HG03439 (cell line): ENCODE measurements around the gene MUL1.

Source experiments
- ATAC-seq: cut with Tn5 transposase; IDR thresholded peaks from one replicate; pipeline ENCODE4 v1.9.1; 2021; ENCODE audit warnings: mild to moderate bottlenecking, moderate library complexity; ENCODE audit not compliant: unreplicated experiment

Gene MUL1

DNA sequence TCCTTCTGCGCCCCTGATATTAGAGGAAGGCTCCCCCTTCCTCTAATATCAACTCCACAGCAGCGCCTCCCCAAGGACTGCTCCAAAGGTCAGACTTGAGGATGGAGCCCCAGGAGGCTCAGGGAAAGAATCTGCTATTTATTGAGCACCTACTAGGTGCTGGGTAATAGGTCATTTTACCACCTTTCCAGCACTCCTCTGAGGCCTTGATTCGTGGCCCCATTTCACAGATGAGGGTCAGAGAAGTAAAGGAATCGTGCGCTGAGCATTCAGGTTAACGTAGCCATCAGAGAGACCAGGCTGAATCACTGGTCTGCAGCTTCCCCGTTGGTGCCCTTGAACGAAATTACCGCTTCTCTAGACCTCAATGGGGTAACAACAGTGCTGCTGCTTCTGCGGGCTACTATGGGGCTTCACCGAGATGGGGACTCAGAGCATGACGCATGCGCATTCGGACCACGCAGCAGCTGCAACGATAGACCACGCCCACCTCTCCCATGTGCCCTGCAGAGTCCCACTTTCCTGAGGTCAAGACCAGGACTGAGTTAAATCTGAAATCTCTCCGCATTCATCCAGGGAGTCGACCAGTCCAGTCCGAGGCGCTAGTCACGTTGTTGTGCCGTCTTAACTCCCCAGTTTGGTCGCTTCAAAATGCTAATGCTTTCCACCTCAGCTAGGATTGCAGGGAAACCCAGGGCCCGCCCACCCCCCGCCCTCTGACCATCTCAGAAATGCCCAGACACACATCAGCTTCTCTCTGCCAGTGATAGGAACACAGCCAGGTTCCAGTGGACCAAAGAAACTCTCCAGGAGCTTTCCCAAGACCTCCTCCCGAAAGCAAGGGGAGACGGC, 34.9 kb downstream of the MUL1 start:
- no peak for ATAC-seq

DNA sequence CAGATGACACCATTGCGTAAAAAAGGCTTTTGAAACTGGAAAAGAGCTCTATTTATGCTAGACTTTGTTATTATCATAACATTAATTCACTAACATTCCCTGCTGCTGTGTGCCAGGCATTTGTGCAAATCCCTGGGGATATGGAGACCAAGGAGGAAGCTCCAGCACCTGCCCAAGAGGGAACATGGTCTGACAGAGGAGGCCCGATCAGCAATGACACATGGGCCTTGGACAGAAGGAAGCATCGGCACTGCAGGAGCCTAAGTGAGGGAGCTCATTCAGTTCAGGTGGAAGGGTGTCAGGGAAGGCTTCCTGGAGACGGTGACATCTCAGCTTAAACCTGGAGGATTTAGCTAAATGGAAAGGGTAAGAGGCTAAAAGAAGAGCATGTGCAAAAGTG, 35.8 kb downstream of the MUL1 start:
- no peak for ATAC-seq

DNA sequence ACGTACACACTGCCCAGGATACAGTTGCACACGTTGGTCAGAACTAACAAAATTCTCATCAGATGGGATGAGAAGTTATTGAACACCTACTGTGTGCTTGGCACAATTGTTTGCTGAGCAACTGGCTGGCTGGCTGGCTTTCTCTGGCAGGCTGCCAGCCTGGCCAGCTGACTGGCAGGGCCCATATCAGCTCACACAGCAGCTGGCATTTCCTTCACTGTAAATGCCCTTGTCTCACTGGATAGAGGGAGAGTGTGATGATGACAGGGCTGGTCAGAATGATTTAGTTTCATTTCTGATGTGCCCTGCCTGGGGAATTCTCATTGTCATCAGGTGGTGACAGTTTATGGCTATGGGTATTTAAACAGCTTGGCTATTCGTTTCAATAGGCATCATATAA, 37.8 kb downstream of the MUL1 start:
- ATAC-seq, result no peak

DNA sequence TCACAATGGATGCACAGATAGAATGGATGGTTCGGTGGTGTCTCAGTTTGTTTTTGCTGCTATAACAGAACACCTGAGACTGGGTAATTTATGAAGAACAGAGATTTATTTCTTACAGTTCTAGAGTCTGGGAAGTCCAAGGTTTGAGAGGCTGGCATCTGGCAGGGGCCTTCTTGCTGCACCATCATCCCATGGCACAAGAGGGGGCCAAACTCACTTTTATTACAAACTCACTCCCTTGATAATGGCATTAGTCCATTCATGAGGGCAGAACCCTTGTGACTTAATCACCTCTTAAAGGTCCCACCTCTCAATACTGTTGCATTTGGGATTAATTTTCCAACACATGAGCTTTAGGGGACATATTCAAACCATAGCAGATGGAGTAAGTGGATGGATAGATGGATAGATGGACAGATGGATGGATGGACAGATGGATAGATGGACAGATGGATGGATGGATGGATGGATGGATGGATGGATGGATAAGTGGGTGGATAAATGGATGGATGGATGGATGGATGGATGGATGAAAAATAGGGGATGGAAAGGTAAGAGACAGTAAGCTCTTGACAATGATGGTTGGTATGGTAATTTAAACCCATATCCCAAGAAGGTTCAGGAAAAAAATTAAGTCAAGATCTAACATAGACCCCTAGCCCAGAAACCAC, 38.4 kb downstream of the MUL1 start:
- ATAC-seq, result no peak

DNA sequence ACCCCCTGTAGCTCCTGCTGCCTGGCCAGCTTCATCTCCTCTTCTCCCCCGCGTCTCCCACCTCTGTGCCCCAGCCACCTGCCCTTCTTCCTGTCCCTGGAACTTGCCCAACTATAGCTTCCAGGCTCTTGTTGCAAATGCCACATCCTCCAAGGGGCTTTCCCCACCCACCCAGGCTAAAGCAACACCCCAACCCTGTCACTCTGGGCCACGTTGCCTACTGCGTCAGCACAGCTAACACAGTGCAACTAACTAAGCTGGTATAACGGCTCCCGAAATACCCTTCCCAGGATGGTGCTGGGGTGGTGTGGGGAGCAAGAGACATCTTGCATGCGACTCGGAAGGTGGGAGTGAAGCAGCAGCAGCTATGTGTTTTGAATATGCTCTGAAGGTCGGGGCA, 41.7 kb downstream of the MUL1 start:
- no peak for ATAC-seq

DNA sequence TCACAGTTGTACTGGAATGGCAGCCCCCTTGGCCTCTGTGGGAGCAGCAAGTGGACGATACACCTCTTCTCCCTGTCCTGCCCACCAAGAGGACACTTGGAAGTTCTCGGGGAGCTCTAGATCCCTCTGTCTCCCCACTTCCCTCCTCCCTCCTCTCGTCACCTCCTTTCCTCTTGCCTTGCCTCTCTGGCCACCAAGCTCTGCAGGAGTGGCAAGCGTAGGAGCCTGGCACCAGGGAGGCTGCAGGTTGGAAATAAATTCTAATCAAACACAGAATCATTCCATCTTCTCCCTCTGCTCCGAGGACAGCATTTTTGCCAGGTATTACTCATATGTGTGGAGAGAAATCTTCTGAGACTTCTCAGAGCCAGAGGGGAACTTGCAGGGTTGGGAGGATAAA, 42.8 kb downstream of the MUL1 start:
- no peak for ATAC-seq

DNA sequence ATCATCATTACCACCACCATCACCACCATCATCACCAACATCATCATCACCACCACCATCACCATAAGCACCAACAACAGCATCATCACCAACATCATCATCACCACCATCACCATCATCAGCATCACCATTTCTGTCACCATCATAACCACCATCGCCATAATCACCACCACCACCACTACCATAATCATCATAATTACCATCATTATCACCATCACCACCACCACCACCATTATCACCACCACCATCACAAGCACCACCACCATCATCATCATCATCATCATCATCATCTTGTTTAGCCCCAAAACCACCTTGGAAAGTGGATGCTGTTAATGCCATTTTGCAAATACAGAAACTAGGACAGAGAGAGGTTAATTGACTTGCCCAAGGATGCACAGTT, 44.4 kb downstream of the MUL1 start:
- ATAC-seq, result no peak

DNA sequence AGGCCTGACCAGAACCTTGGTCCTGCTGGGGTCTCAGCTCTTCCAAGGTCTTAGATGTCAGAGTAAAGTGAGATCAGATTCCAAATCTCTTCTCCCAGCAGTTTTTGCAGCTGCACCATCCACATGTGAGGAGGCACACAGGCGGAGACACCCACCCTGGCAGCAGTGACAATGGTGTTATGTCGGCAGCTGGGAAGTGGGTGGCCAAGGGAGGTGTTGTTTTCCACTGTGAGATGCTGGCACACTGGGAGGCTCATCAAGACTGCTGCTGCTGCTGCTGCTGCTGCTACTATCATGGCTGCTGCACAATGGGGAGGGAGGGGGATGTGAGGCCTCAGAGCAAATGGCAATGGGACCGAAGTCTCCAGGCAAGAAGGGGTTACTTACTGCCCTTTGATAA, 45.6 kb downstream of the MUL1 start:
- no peak for ATAC-seq

DNA sequence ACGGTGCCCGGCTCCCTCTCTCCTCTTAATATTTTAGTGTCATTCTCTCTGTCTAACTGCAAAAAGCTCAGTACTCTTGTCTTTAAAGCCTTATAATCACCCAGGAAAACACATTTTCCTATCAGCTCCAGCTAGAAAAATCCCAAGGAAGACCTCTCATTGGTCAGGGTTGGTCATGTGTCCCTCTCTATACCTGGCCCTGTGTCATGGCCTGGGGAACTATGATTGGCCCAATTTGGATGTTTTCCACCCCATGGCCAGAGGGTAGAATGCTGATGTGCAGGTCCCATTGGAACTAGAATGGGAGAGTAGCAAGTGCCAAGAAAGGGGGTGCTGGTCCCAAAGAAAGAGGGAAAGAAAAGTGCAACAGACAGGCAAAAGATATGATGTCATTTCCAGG, 49.2 kb downstream of the MUL1 start:
- no peak for ATAC-seq

DNA sequence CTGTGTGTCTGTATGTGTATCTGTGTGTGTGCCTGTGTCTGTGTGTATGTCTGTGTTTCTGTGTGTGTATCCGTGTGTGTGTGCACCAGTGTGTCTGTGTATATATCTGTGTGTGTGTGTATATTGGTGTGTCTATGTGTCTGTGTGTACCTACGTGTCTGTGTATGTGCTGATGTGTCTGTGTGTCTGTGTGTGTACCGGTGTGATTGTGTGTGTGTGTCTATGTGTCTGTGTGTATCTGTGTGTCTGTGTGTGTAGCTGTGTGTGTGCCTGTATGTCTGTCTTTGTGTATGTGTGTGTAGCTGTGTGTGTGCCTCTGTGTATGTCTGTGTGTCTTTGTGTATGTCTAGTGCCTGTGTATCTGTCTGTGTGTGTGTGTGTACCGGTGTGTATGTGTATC, 53.9 kb downstream of the MUL1 start:
- ATAC-seq, result no peak

DNA sequence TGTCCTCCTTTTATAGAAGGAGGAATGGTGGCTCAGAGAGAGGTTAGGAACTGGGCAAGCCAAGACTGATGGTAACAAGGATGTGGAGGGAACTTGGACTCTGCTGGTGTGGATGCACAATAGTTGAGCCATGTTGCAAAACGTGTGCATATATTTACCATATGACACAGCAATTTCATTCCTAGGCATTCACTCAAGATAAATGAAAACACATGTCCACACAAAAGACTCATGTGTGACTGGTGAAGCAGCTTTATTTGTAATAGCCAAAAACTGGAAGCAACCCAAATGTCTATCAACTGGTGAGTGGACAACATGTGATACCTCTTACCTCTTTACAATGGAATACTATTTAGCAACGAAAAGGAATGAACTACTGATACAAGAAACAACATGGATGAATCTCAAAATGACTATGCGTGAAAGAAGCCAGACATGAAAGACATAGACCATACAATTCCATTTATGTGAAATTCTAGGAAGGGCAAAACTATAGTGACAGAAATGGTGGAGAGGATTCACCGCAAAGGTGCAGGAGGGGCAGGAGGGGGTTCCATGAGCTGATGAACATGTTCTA, 58.1 kb downstream of the MUL1 start:
- ATAC-seq, result no peak
